Karpas-422 (cell line): ENCODE measurements around the gene ERICH6. TPM values are rescaled to one million over a fixed set of nuclear protein-coding genes. Genes with fewer than 3 reads are reported as not detected.
"Not testable (repeated sequence)": the region's sequence is repeated elsewhere in the genome, so short reads cannot be mapped to it uniquely, and the experiment has no call there.

Source experiments
- DNase-seq: peaks from one replicate; pipeline ENCODE4 v3.0.0-alpha.2; 2015
- H2AFZ ChIP-seq: fragments of 200-600 bp; sonication (generic); 2 replicates; pipeline ENCODE4 v1.6.1; 2014; ENCODE audit warnings: antibody characterized with exemption, low read length, mixed read lengths
- H3K27ac ChIP-seq: fragments of 200-600 bp; sonication (generic); 2 replicates; pipeline ENCODE4 v1.5.1; 2014; ENCODE audit warnings: mild to moderate bottlenecking, low read length, moderate library complexity
- H3K27me3 ChIP-seq: fragments of 200-600 bp; sonication (generic); 2 replicates; pipeline ENCODE4 v1.6.1; 2014; ENCODE audit warnings: low read length, mixed read lengths
- H3K36me3 ChIP-seq: fragments of 200-600 bp; sonication (generic); 2 replicates; pipeline ENCODE4 v1.6.1; 2014; ENCODE audit warnings: low read length, mixed read lengths; ENCODE audit not compliant: insufficient read depth
- H3K4me1 ChIP-seq: fragments of 200-600 bp; sonication (generic); 2 replicates; pipeline ENCODE4 v1.6.1; 2014; ENCODE audit warnings: mild to moderate bottlenecking, low read length, mixed read lengths
- H3K4me2 ChIP-seq: fragments of 200-600 bp; sonication (generic); 2 replicates; pipeline ENCODE4 v1.6.1; 2014; ENCODE audit warnings: low read length, low read depth, mild to moderate bottlenecking; ENCODE audit not compliant: poor library complexity, severe bottlenecking
- H3K4me3 ChIP-seq: fragments of 200-600 bp; sonication (generic); 2 replicates; pipeline ENCODE4 v1.5.1; 2014; ENCODE audit warnings: mild to moderate bottlenecking, antibody characterized with exemption, low read length, mixed read lengths
- H3K79me2 ChIP-seq: fragments of 200-600 bp; sonication (generic); 2 replicates; pipeline ENCODE4 v1.6.1; 2014; ENCODE audit warnings: mild to moderate bottlenecking, low read length, mixed read lengths
- H3K9ac ChIP-seq: fragments of 200-600 bp; sonication (generic); 2 replicates; pipeline ENCODE4 v1.6.0; 2014; ENCODE audit warnings: low read length
- H3K9me2 ChIP-seq: fragments of 200-600 bp; sonication (generic), shearing (Covaris generic); replicated peaks from 2 replicates; pipeline ENCODE4 v1.6.0; 2014; ENCODE audit warnings: mild to moderate bottlenecking, low read length, moderate library complexity; ENCODE audit not compliant: insufficient read depth
- H3K9me3 ChIP-seq: fragments of 300-700, 200-600 bp; sonication (generic); 2 replicates; pipeline ENCODE4 v1.6.1; 2014; ENCODE audit warnings: low read length, mixed read lengths
- H4K20me1 ChIP-seq: fragments of 200-600 bp; sonication (generic); 2 replicates; pipeline ENCODE4 v1.6.1; 2014; ENCODE audit warnings: mild to moderate bottlenecking, antibody characterized with exemption, low read length, low read depth; ENCODE audit not compliant: insufficient read depth
- total RNA-seq: library from RNA; depleted of rRNA; stranded (reverse); fragments of >200 nt; shearing (Covaris generic); gene quantifications from 2 replicates; pipeline ENCODE4 v1.2.3, GENCODE V29; 2014; ENCODE audit warnings: low replicate concordance

Gene ERICH6
- total RNA-seq, 1 experiment from 2014 or later: not detected

DNA sequence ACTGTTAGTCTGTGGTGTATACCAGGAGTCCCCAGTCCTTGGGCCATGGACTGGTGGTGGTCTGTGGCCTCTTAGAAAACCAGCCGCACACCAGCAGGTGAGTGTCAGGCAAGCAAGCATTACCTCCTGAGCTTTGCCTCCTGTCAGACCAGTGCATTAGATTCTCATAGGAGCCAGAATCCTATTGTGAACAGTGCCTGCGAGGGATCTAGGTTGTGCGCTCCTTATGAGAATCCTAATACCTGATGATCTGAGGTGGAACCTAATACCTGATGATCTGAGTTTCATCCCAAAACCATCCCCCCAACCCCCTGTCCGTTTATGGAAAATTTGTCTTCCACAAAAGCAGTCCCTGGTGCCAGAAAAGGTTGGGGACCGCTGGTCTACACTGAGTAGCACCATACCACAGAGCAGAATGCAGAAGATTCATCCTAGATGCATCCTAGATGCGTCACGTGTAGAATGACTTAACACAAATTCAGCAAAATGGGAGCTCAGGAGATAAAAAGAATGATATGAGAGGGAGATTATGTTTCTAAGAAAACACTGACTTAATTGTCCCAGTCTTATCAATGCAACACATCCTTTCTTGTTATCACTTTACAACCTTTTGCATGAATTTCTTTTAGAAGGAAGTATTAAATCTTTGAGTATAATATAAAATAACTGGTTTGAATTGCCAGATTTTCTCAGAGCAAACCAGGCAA lies 72.1 kb downstream of the ERICH6 start:
- no peaks in the 10 kb centered on the region for H3K27me3 ChIP-seq
- no peak overlapping the region for H3K27ac ChIP-seq
- H3K9me2 ChIP-seq: no peaks in the 10 kb centered on the region
- H3K4me2 ChIP-seq: no peak overlapping the region
- H3K4me1 ChIP-seq: no peaks in the 10 kb centered on the region
- no peak overlapping the region for H2AFZ ChIP-seq
- no peak overlapping the region for H3K9ac ChIP-seq
- H3K4me3 ChIP-seq: no peak overlapping the region
- H3K9me3 ChIP-seq: no peaks in the 10 kb centered on the region
- H4K20me1 ChIP-seq: 0 out of 2 replicates have a peak, but pooled peaks cover 13% of the 10 kb centered on the region
- peaks cover 19% of the 10 kb centered on the region for H3K36me3 ChIP-seq
- no peaks in the 10 kb centered on the region for H3K79me2 ChIP-seq
- no peak for DNase-seq

DNA sequence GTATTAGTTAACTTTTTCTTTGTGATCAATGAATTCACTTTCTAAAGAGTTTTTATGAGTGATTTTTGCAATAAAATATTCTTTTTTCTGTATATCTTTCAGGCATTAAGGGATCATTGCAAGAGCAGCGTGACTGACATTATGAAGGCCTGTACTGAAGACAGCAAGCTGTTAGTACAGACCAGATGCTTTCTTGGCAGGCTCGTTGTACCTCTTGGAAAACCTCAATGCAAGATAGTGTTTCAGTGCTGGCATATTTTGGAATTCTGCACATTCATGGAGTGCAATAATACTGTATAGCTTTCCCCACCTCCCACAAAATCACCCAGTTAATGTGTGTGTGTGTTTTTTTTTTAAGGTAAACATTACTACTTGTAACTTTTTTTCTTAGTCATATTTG lies 76.2 kb downstream of the ERICH6 start:
- H3K9ac ChIP-seq: no peak overlapping the region
- H3K36me3 ChIP-seq: peaks cover 46% of the 10 kb centered on the region
- H3K79me2 ChIP-seq: peaks cover 29% of the 10 kb centered on the region
- H3K9me2 ChIP-seq: no peaks in the 10 kb centered on the region
- H3K27ac ChIP-seq: no peak overlapping the region
- H3K4me3 ChIP-seq: no peak overlapping the region
- no peak for DNase-seq
- no peak overlapping the region for H2AFZ ChIP-seq
- H4K20me1 ChIP-seq: peaks cover 31% of the 10 kb centered on the region
- no peaks in the 10 kb centered on the region for H3K9me3 ChIP-seq
- H3K27me3 ChIP-seq: no peaks in the 10 kb centered on the region
- no peaks in the 10 kb centered on the region; the same call in 1 of the 2 replicates for H3K4me1 ChIP-seq
- H3K4me2 ChIP-seq: no peak overlapping the region

DNA sequence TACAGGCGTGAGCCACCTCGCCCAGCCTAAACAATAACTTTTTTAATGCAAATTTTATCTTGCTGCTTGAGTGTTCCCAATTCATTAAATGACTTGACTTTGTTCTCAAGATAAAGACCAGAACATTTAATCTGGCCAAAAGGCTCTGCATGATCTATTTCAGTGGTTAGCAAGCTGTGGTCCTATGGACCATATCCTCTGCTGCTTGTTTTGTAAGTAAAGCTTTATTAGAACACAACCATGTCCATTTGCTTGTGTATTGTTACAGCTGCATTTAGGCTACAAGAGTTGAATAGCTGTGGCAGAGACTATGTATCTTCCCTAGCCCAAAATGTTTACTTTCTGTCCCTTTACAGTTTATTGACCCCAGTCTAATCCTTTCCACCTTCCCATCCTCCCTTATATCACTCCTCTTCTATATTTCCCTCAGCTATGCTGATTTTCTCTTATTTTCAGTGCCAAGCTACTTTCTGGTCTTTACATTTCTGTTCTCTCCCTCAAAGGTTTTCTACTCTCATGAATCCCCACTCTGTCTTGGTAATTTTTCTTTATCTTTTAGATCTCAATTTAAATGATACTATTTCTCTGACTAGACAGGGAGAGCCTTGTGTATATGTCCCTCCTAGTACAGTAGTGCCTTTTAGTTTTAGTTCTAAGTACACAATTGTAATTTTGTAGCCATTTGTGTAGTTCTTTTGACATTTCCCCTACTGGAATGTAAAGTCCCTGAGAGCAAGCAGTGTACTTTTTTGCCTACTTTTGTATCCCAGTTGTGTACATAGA lies 77.4 kb downstream of the ERICH6 start:
- no peaks in the 10 kb centered on the region; the same call in 1 of the 2 replicates for H3K4me1 ChIP-seq
- H3K4me2 ChIP-seq: no peak overlapping the region
- no peak overlapping the region for H3K27ac ChIP-seq
- H3K79me2 ChIP-seq: peaks cover 41% of the 10 kb centered on the region
- no peak overlapping the region for H3K4me3 ChIP-seq
- no peak for DNase-seq
- no peaks in the 10 kb centered on the region for H3K9me3 ChIP-seq
- no peak overlapping the region for H3K9ac ChIP-seq
- H3K27me3 ChIP-seq: no peaks in the 10 kb centered on the region
- no peaks in the 10 kb centered on the region for H3K9me2 ChIP-seq
- no peak overlapping the region for H2AFZ ChIP-seq
- H4K20me1 ChIP-seq: peaks cover 26% of the 10 kb centered on the region
- peaks cover 46% of the 10 kb centered on the region for H3K36me3 ChIP-seq

DNA sequence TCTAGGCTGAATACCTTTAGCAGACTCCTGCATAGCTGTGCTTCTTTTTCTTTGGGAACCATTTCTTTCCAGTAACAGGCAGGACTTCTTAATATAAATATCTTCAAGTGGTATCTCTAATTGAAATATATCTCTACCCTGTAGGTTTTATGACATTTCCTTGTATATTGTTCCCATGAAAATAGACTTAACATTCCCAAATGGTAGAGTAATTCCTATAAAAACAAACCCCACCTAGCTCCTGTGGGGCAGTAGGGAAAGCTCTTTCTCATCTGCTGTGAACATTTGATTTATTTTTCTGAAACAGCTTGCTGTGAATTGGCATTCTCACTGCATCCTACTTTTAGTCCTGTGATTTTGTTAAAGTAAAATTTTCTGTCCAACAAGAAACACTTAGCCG lies 79.8 kb downstream of the ERICH6 start:
- H4K20me1 ChIP-seq: peaks cover 41% of the 10 kb centered on the region
- H3K27ac ChIP-seq: no peak overlapping the region
- no peak overlapping the region for H3K9ac ChIP-seq
- H3K4me1 ChIP-seq: no peaks in the 10 kb centered on the region; the same call in 1 of the 2 replicates
- H3K9me2 ChIP-seq: no peaks in the 10 kb centered on the region
- no peaks in the 10 kb centered on the region for H3K27me3 ChIP-seq
- no peaks in the 10 kb centered on the region for H3K9me3 ChIP-seq
- no peak for DNase-seq
- H3K4me3 ChIP-seq: no peak overlapping the region
- peaks cover 65% of the 10 kb centered on the region for H3K79me2 ChIP-seq
- H3K36me3 ChIP-seq: peaks cover 47% of the 10 kb centered on the region
- H2AFZ ChIP-seq: no peak overlapping the region
- H3K4me2 ChIP-seq: no peak overlapping the region

DNA sequence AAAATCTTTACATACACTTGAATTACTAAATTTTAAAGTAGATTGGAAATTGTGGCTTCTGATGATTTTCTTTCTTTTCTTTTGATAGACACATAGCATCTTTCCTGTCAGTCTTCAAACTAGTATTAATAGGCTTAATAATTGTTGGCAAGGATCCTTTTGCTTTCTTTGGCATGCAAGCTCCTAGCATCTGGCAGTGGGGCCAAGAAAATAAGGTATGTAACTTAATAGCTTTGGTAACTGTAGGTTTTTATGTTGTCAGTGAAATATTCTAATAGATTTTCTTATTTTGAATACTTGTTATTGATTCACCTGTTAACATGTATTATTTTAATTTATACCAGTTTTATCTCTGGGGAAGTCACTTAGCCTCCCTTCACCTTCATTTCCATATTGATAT lies 80.8 kb downstream of the ERICH6 start:
- not testable (repeated sequence) for H3K4me1 ChIP-seq, H3K9me3 ChIP-seq, DNase-seq, H3K9ac ChIP-seq, H3K9me2 ChIP-seq, H3K27me3 ChIP-seq, H3K4me3 ChIP-seq, H3K4me2 ChIP-seq, H2AFZ ChIP-seq, H3K27ac ChIP-seq
- Histone ChIP-seq H3K79me2 (peaks cover 75% of the 10 kb centered on the region), H4K20me1 (peaks cover 50% of the 10 kb centered on the region), H3K36me3 (peaks cover 56% of the 10 kb centered on the region)

DNA sequence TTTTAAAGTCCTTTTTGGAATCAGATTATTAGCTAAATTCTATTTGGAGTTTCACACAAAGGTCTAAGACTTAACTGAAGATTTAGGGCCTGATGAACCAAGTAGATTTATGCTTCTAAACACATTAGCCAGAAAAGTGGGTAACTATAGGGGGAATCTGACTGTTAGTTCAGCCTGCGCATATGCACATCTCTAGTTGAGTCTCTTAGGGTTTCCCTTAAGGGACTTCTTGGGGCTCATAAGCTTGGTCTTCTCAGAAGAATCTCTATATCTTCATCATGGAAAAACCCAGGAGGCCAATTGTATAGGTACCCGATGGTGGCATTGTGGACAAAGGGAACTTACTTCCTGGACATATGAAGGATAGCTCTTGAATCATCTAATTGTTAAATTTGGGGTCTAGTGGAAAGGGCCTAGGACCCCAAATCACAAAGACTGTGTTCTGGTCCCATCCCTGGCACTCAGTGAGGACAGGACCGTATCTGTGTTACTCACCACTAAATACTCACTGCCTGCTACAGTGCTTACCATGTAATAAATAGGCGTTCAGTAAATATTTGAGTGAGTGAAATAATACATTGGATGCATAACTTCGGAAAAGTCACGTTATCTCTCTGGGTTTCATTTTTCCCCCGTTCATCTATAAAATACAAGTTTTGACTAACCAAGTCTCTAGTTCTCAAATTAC lies 83.6 kb downstream of the ERICH6 start:
- DNase-seq: no peak
- Histone ChIP-seq H3K4me2 (no peak overlapping the region), H3K9me2 (no peaks in the 10 kb centered on the region), H3K27ac (no peak overlapping the region), H2AFZ (no peak overlapping the region), H3K9me3 (no peaks in the 10 kb centered on the region), H3K27me3 (no peaks in the 10 kb centered on the region), H3K9ac (no peak overlapping the region), H3K79me2 (peaks cover 83% of the 10 kb centered on the region), H3K4me1 (peaks cover 4% of the 10 kb centered on the region), H4K20me1 (peaks cover 49% of the 10 kb centered on the region), H3K4me3 (no peak overlapping the region), H3K36me3 (peaks cover 35% of the 10 kb centered on the region)

DNA sequence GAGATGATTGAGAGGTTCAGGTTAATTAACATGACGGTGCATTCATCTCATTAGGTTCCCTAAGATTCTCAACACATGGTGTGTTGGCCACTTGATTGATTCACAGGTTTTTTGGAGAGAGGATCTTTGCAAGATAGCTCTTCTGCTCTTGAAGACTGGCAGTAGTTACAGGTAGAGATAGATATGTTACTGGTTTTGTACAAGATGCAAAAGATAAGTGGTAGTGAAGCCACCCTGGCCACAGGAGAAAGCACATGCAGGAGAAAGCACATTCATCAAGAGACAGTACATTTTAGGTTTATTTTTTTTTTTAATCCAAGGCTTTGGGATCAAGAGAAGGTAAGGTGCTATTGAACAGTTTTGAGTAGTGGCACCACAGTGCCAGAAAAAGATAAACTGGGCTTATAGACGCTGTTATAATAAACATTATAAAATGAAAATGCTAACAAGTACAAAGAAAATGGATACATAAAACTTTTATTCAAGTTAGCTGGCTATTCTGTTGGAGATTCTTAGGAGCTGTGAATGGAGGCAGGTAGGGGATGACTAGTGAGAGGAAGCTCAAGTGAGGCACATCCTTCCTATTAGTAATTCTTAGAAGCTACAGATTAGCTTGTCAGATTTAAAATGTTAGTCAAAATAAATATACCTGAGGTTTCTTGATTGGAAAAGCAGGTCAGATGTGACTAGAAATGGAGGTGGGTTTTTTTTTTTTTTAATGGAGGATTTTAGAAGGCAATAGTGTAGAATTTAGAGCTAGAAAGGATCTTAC lies 89.8 kb downstream of the ERICH6 start:
- Histone ChIP-seq H3K4me3 (no peak overlapping the region), H3K4me2 (no peak overlapping the region), H3K27me3 (no peaks in the 10 kb centered on the region), H3K9me3 (no peaks in the 10 kb centered on the region), H3K79me2 (peaks cover 82% of the 10 kb centered on the region), H2AFZ (no peak overlapping the region), H3K4me1 (peaks cover 18% of the 10 kb centered on the region), H4K20me1 (peaks cover 42% of the 10 kb centered on the region; the same call in 1 of the 2 replicates), H3K27ac (no peak overlapping the region), H3K9ac (no peak overlapping the region), H3K36me3 (peaks cover 59% of the 10 kb centered on the region), H3K9me2 (no peaks in the 10 kb centered on the region)
- no peak for DNase-seq
